ENCODE results near the gene SLC9A6.

SLC9A6 gene

DNA sequence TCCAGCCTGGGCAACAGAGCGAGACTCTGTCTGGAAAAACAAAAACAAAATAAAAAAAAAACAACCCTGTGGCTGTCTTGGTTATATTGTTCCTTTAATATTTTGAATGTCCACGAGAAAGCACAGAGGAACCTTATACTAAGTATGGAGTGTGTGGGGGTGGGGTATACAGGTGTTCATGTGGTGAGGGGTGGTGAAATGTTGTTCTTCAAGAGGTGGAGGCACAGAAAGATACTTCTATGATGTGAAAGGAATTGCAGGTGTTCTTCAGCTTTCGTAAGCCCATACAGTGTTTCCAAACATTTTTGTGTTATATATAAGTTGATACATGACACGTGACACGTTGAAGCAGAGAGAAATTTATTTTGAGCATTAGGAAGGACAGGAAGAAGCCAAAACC, 46.4 kb downstream of the SLC9A6 start:
- no peak overlapping the region for H2AFZ ChIP-seq (ENCODE audit: low read depth, low read length)
- no peak overlapping the region for H3K27ac ChIP-seq (ENCODE audit: low read length)
- no peaks in the 10 kb centered on the region for H4K20me1 ChIP-seq (ENCODE audit: insufficient read depth, low read length)
- H3K79me2 ChIP-seq (ENCODE audit: insufficient read depth, low read length): no peaks in the 10 kb centered on the region
- DNase-seq (no peak), ATAC-seq (ENCODE audit: insufficient read depth, low read depth) (no peak)
- H3K4me1 ChIP-seq (ENCODE audit: insufficient read depth, low read length): no peaks in the 10 kb centered on the region
- H3K9me3 ChIP-seq (ENCODE audit: insufficient read depth, low read length, severe bottlenecking): no peaks in the 10 kb centered on the region
- no peak overlapping the region for H3K4me3 ChIP-seq (ENCODE audit: low read depth in 1 of 2, low read length in 2 of 2)
- H3K4me2 ChIP-seq (ENCODE audit: insufficient read depth, low read length): no peak overlapping the region
- H3K9ac ChIP-seq (ENCODE audit: low read depth, low read length): no peak overlapping the region
- H3K27me3 ChIP-seq (ENCODE audit: insufficient read depth, low read length, poor library complexity): no peaks in the 10 kb centered on the region
- peaks cover 12% of the 10 kb centered on the region for H3K36me3 ChIP-seq (ENCODE audit: insufficient read depth, low read length)
- TF ChIP-seq EZH2 (IDR thresholded peaks at IDR 0.05; ENCODE audit: borderline replicate concordance, low read depth, low read length, severe bottlenecking) (no peak), CTCF (IDR thresholded peaks at IDR 0.05; ENCODE audit: borderline replicate concordance, extremely low read depth, low read length, poor library complexity, severe bottlenecking) (no peak)

GRCh38 chrX:136032370-136032769, 47.1 kb downstream of the SLC9A6 start:
- ATAC-seq (ENCODE audit: insufficient read depth, low read depth) (no peak), DNase-seq (no peak)
- H2AFZ ChIP-seq (ENCODE audit: low read depth, low read length): no peak overlapping the region
- no peak overlapping the region for H3K9ac ChIP-seq (ENCODE audit: low read depth, low read length)
- no peak overlapping the region for H3K27ac ChIP-seq (ENCODE audit: low read length)
- H3K4me1 ChIP-seq (ENCODE audit: insufficient read depth, low read length): no peaks in the 10 kb centered on the region
- TF ChIP-seq CTCF (IDR thresholded peaks at IDR 0.05; ENCODE audit: borderline replicate concordance, extremely low read depth, low read length, poor library complexity, severe bottlenecking) (no peak), EZH2 (IDR thresholded peaks at IDR 0.05; ENCODE audit: borderline replicate concordance, low read depth, low read length, severe bottlenecking) (no peak)
- no peaks in the 10 kb centered on the region for H3K9me3 ChIP-seq (ENCODE audit: insufficient read depth, low read length, severe bottlenecking)
- no peaks in the 10 kb centered on the region for H3K79me2 ChIP-seq (ENCODE audit: insufficient read depth, low read length)
- no peak overlapping the region for H3K4me3 ChIP-seq (ENCODE audit: low read depth in 1 of 2, low read length in 2 of 2)
- H3K27me3 ChIP-seq (ENCODE audit: insufficient read depth, low read length, poor library complexity): no peaks in the 10 kb centered on the region
- peaks cover 12% of the 10 kb centered on the region for H3K36me3 ChIP-seq (ENCODE audit: insufficient read depth, low read length)
- no peak overlapping the region for H3K4me2 ChIP-seq (ENCODE audit: insufficient read depth, low read length)
- no peaks in the 10 kb centered on the region for H4K20me1 ChIP-seq (ENCODE audit: insufficient read depth, low read length)

GRCh38 chrX:136034668-136035067, 49.4 kb downstream of the SLC9A6 start:
- Histone ChIP-seq H3K79me2 (ENCODE audit: insufficient read depth, low read length) (no peaks in the 10 kb centered on the region), H3K27ac (ENCODE audit: low read length) (no peak overlapping the region), H3K4me1 (ENCODE audit: insufficient read depth, low read length) (no peaks in the 10 kb centered on the region), H3K4me3 (ENCODE audit: low read depth in 1 of 2, low read length in 2 of 2) (no peak overlapping the region), H3K9me3 (ENCODE audit: insufficient read depth, low read length, severe bottlenecking) (no peaks in the 10 kb centered on the region), H3K27me3 (ENCODE audit: insufficient read depth, low read length, poor library complexity) (no peaks in the 10 kb centered on the region), H3K9ac (ENCODE audit: low read depth, low read length) (no peak overlapping the region), H2AFZ (ENCODE audit: low read depth, low read length) (no peak overlapping the region), H4K20me1 (ENCODE audit: insufficient read depth, low read length) (no peaks in the 10 kb centered on the region), H3K4me2 (ENCODE audit: insufficient read depth, low read length) (no peak overlapping the region), H3K36me3 (ENCODE audit: insufficient read depth, low read length) (peaks cover 9% of the 10 kb centered on the region)
- ATAC-seq (ENCODE audit: insufficient read depth, low read depth) (no peak), DNase-seq (no peak)
- no peak for TF ChIP-seq CTCF (IDR thresholded peaks at IDR 0.05; ENCODE audit: borderline replicate concordance, extremely low read depth, low read length, poor library complexity, severe bottlenecking)

DNA sequence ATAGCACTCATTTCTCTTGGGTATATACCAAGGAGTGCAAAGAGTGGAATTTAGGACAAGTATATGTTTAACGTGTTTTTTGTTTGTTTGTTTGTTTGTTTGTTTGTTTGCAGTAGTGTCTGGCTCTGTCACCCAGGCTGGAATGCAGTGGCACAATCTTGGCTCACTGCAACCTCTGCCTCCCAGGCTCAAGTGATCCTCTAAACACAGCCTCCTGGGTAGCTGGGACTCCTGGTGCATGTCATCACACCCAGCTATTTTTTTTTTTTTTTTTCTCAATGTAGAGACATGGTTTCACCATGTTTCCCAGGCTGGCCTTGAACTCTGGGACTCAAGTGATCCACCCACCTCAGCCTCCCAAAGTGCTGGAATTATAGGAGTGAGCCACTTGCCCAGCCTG, 50.4 kb downstream of the SLC9A6 start:
- Histone ChIP-seq H3K4me1 (ENCODE audit: insufficient read depth, low read length) (no peaks in the 10 kb centered on the region), H2AFZ (ENCODE audit: low read depth, low read length) (no peak overlapping the region), H3K4me3 (ENCODE audit: low read depth in 1 of 2, low read length in 2 of 2) (no peak overlapping the region), H4K20me1 (ENCODE audit: insufficient read depth, low read length) (no peaks in the 10 kb centered on the region), H3K9me3 (ENCODE audit: insufficient read depth, low read length, severe bottlenecking) (no peaks in the 10 kb centered on the region), H3K4me2 (ENCODE audit: insufficient read depth, low read length) (no peak overlapping the region), H3K9ac (ENCODE audit: low read depth, low read length) (no peak overlapping the region), H3K79me2 (ENCODE audit: insufficient read depth, low read length) (no peaks in the 10 kb centered on the region), H3K27ac (ENCODE audit: low read length) (no peak overlapping the region), H3K36me3 (ENCODE audit: insufficient read depth, low read length) (peaks cover under 1% of the 10 kb centered on the region; the same call in 1 of the 2 replicates), H3K27me3 (ENCODE audit: insufficient read depth, low read length, poor library complexity) (no peaks in the 10 kb centered on the region)
- TF ChIP-seq EZH2 (IDR thresholded peaks at IDR 0.05; ENCODE audit: borderline replicate concordance, low read depth, low read length, severe bottlenecking): no peak
- TF ChIP-seq CTCF (IDR thresholded peaks at IDR 0.05; ENCODE audit: borderline replicate concordance, extremely low read depth, low read length, poor library complexity, severe bottlenecking): no peak
- no peak for DNase-seq
- ATAC-seq (ENCODE audit: insufficient read depth, low read depth): no peak
